CD8-positive, alpha-beta memory T cell (primary cell): ENCODE results near the gene KRT8. TPM values are rescaled to one million over a fixed set of nuclear protein-coding genes. Genes with fewer than 3 reads are reported as not detected.
A peak's percentile ranks its signal among the peaks of the same experiment; 100 is the strongest.
"Not testable (repeated sequence)": the region's sequence is repeated elsewhere in the genome, so short reads cannot be mapped to it uniquely, and the experiment has no call there.

Experiments
- CTCF ChIA-PET: fragments of 350-600 bp; sonication (Branson Sonifier 250); formaldehyde crosslinking; loops from one replicate; lab custom pipeline; 2021; ENCODE audit warnings: antibody characterized with exemption; lab: Charles Lee
- POLR2A ChIA-PET: fragments of 350-600 bp; sonication (Branson Sonifier 250); formaldehyde crosslinking; loops from one replicate; lab custom pipeline; 2021; ENCODE audit warnings: antibody characterized with exemption; lab: Charles Lee
- DNase-seq, 5 donors: peaks; one replicate each; pipeline versions ENCODE4 v3.0.0 to v3.0.0-alpha.2; 2020 to 2022; ENCODE audit warnings: mixed read lengths in 1 of 5
- H3K27ac ChIP-seq: one replicate; pipeline ENCODE4 v1.7.0; 2013; ENCODE audit warnings: low read depth, mild to moderate bottlenecking, low read length, moderate library complexity
- H3K27me3 ChIP-seq: 2 replicates; pipeline ENCODE4 v1.7.0; 2013; ENCODE audit warnings: low read length, mild to moderate bottlenecking; ENCODE audit not compliant: insufficient read depth, poor library complexity, severe bottlenecking
- H3K36me3 ChIP-seq: 2 replicates; pipeline ENCODE4 v1.7.0; 2013; ENCODE audit warnings: mild to moderate bottlenecking, low read length, moderate library complexity; ENCODE audit not compliant: insufficient read depth
- H3K4me1 ChIP-seq: 2 replicates; pipeline ENCODE4 v1.7.0; 2013; ENCODE audit warnings: mild to moderate bottlenecking, low read length, moderate library complexity; ENCODE audit not compliant: insufficient read depth
- H3K4me3 ChIP-seq: 2 replicates; pipeline ENCODE4 v1.7.0; 2013; ENCODE audit warnings: mild to moderate bottlenecking, low read length
- H3K9me3 ChIP-seq: 2 replicates; pipeline ENCODE4 v1.7.0; 2013; ENCODE audit warnings: mild to moderate bottlenecking, low read length
- H3K27ac Mint-ChIP-seq, 8 donors: one replicate each; pipeline ENCODE4 v1.8.0; 2020 to 2021; ENCODE audit warnings: mixed read lengths in 8 of 8, mild to moderate bottlenecking in 6 of 8, inconsistent platforms in 3 of 8, moderate library complexity in 3 of 8
- H3K27me3 Mint-ChIP-seq, 2 donors: one replicate each; pipeline ENCODE4 v1.8.0; 2020 to 2021; ENCODE audit warnings: mixed read lengths in 2 of 2, mild to moderate bottlenecking in 1 of 2, moderate library complexity in 1 of 2
- H3K36me3 Mint-ChIP-seq, 3 donors: one replicate each; pipeline ENCODE4 v1.8.0; 2020 to 2021; ENCODE audit warnings: mixed read lengths in 3 of 3, inconsistent platforms in 1 of 3, mild to moderate bottlenecking in 1 of 3
- H3K4me1 Mint-ChIP-seq, 3 donors: one replicate each; pipeline ENCODE4 v1.8.0; 2020 to 2021; ENCODE audit warnings: mixed read lengths in 3 of 3, inconsistent platforms in 1 of 3, mild to moderate bottlenecking in 1 of 3
- H3K4me3 Mint-ChIP-seq, 7 donors: one replicate each; pipeline ENCODE4 v1.8.0; 2020 to 2021; ENCODE audit warnings: mixed read lengths in 7 of 7, mild to moderate bottlenecking in 6 of 7, moderate library complexity in 4 of 7, inconsistent platforms in 2 of 7
- H3K9me3 Mint-ChIP-seq, 5 donors: one replicate each; pipeline ENCODE4 v1.8.0; 2020 to 2022; ENCODE audit warnings: mixed read lengths in 5 of 5, mild to moderate bottlenecking in 3 of 5, moderate library complexity in 2 of 5, inconsistent platforms in 1 of 5
- polyA plus RNA-seq: library from polyadenylated mRNA; unstranded; fragments of 300-500 nt; fragmentation: Illumina TruSeq; gene quantifications from one replicate; pipeline ENCODE4 v1.2.3, GENCODE V29; 2021
- total RNA-seq, 2 experiments: library from RNA; stranded (reverse); gene quantifications; one replicate each; pipeline ENCODE4 v1.2.3, GENCODE V29; 2021

Gene KRT8
- total RNA-seq (under 1 TPM in 1 of 2 experiments, not detected in 1; 0.46 TPM), polyA plus RNA-seq (1.0 TPM)

DNA sequence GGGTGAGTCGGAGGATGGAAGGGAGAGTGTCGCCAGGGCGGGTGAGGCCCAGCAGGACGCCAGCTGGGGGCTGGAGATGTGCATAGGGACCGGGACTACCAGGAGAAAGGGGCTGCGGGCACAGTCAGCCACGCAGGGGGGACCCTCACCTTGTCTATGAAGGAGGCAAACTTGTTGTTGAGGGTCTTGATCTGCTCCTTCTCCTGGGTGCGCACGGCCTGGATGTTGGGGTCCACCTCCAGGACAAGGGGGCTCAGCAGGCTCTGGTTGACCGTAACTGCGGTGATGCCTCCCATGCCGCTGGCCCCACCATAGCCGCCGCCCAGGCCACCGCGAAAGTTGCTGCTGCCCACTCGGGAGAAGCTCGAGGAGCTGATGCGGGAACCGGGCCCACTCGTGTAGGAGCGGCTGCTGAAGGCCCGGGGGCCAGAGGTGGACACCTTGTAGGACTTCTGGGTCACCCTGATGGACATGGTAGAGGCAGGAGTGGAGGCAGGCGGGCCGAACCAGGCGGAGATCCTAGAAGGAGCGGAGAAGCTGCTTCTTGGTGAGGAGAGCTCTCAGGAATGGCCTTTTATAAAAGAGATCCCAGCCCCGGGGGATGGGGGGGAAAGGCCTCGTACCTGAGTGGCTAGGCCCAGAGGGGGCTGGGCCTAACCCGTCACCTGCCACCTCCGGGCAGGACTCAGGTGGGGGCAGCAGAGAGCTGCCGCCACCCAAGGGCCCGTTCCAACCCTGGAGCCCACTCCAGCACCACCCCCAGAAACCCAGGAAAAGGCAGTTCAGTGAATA is at the start of gene KRT8:
Gene KRT8, minus strand, starts transcription at position 568 of the 792 bp plus-strand sequence. Its CDS starts 95 bp downstream, at position 473.
- H3K36me3 ChIP-seq, DNase-seq, POLR2A ChIA-PET, H3K9me3 ChIP-seq, H3K9me3 Mint-ChIP-seq, H3K4me3 ChIP-seq, H3K4me1 ChIP-seq, H3K27me3 ChIP-seq, H3K36me3 Mint-ChIP-seq: not testable (repeated sequence)
- Mint-ChIP-seq H3K27ac (peak within 1 kb of the TSS; percentile 38 to 76 (median 67)), H3K4me1 (peaks cover 5 to 10% (median 9%) of the 10 kb centered on the region in 3 donors), H3K27me3 (peaks cover 0 to 12% of the 10 kb centered on the region in 2 donors), H3K4me3 (peak within 1 kb of the TSS; percentile 53 to 89 (median 71))
- CTCF ChIA-PET = interaction anchor here (0.9 to 1.4 kb wide), 2 partner anchors 20 to 36 kb away, joined by 3 to 4 read pairs; no protein-coding TSS in a partner anchor
- peak within 1 kb of the TSS; percentile 81 for H3K27ac ChIP-seq

DNA sequence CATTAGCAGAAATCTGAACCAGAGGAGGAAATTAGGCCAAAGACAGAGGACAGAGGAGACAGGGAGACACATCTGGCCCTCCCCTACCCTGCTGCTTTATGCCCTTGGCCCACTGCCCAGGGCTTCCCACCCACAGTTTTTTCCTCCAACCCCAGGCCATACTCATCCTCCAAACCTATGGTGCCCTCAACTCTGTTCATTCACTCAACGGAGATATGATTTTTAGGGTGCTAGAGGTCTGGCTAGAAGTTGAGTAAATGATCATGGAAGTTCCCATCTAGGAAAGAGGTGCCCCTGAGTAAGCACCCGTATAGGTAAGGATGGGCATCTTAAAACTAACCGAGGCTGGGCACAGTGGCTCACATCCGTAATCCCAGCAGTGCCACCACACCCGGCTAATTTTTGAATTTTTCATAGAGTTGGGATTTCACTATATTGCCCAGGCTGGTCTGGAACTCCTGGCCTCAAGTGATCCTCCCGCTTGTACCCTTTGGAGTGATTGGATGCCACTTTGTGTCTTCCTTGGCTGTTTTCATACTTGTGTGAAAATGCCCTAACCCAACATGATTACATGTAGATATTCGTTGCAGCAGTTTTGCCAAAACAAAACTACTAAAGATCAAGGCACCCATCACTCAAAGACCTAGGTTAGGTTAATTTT is 48.4 kb upstream of the KRT8 start:
- no peak overlapping the region for H3K27ac Mint-ChIP-seq
- ChIA-PET CTCF (no interaction called here), POLR2A (no interaction called here)
- no peaks in the 10 kb centered on the region for H3K9me3 Mint-ChIP-seq
- no peaks in the 10 kb centered on the region for H3K9me3 ChIP-seq
- no peaks in the 10 kb centered on the region for H3K36me3 Mint-ChIP-seq
- no peaks in the 10 kb centered on the region for H3K27me3 ChIP-seq
- peaks cover 1% of the 10 kb centered on the region for H3K4me1 ChIP-seq
- no peak overlapping the region for H3K4me3 Mint-ChIP-seq
- H3K36me3 ChIP-seq = no peaks in the 10 kb centered on the region
- no peak overlapping the region for H3K4me3 ChIP-seq
- H3K27ac ChIP-seq = no peak overlapping the region
- DNase-seq = no peak
- H3K4me1 Mint-ChIP-seq = peaks cover 4 to 7% (median 4%) of the 10 kb centered on the region in 3 donors
- peaks cover 0 to 2% of the 10 kb centered on the region in 2 donors for H3K27me3 Mint-ChIP-seq

DNA sequence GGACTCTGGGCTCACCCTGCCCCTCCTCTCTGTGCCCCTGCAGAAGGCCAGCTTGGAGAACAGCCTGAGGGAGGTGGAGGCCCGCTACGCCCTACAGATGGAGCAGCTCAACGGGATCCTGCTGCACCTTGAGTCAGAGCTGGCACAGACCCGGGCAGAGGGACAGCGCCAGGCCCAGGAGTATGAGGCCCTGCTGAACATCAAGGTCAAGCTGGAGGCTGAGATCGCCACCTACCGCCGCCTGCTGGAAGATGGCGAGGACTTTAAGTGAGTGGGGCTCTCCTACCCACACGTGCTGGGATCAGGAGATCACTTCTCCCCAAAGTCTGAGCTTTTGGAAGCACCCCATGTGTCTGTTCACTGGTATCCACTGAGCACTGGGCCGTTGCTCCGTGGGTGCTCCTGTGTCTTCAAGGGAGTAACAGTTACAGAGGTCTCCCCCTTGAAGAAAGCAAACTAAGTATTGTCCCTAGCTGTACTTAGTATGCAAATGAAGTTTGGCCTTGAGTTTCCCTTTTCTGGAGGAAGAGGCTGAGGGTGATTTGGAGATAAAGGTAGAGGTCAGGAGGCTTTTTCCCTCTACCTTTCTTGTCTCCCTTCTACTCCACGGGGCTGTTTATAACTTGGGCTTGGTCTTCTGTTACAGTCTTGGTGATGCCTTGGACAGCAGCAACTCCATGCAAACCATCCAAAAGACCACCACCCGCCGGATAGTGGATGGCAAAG is 47.4 kb upstream of the KRT8 start:
- no peaks in the 10 kb centered on the region for H3K36me3 ChIP-seq
- Mint-ChIP-seq H3K4me3 (no peak overlapping the region), H3K9me3 (no peaks in the 10 kb centered on the region), H3K27ac (no peak overlapping the region), H3K27me3 (peaks cover 0 to 4% of the 10 kb centered on the region in 2 donors), H3K4me1 (peaks cover 4 to 13% (median 4%) of the 10 kb centered on the region in 3 donors), H3K36me3 (no peaks in the 10 kb centered on the region)
- no peaks in the 10 kb centered on the region for H3K27me3 ChIP-seq
- POLR2A ChIA-PET = no interaction called here
- peaks cover 7% of the 10 kb centered on the region for H3K4me1 ChIP-seq
- DNase-seq = no peak
- CTCF ChIA-PET = interaction anchor here (0.8 to 2.4 kb wide), 4 partner anchors 23 to 67 kb away, joined by 3 to 10 read pairs (median 3); no protein-coding TSS in a partner anchor
- no peak overlapping the region for H3K27ac ChIP-seq
- H3K9me3 ChIP-seq = no peaks in the 10 kb centered on the region
- no peak overlapping the region for H3K4me3 ChIP-seq

DNA sequence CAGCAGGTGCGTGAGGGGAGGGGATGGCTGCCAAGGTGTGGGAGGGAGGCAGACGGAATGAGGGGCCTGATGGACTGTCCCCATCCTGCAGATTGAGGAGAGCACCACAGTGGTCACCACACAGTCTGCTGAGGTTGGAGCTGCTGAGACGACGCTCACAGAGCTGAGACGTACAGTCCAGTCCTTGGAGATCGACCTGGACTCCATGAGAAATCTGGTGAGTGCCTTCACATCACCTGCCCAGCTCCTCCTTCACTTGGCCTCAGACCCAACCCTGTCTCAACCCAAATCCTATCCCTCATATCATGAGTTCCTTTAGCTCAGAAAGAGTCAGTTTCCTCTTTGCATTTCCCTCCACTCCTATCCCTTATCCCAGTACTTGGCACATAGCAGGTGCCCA is 46.8 kb upstream of the KRT8 start:
- H3K4me1 ChIP-seq = peaks cover 7% of the 10 kb centered on the region
- ChIA-PET CTCF (interaction anchor here (0.8 to 2.4 kb wide), 3 partner anchors 22 to 66 kb away, joined by 3 to 10 read pairs (median 3); no protein-coding TSS in a partner anchor), POLR2A (no interaction called here)
- Mint-ChIP-seq H3K36me3 (no peaks in the 10 kb centered on the region), H3K9me3 (no peaks in the 10 kb centered on the region), H3K4me1 (peaks cover 4 to 9% (median 4%) of the 10 kb centered on the region in 3 donors), H3K27ac (no peak overlapping the region), H3K4me3 (no peak overlapping the region), H3K27me3 (peaks cover 4 to 6% of the 10 kb centered on the region in 2 donors)
- no peaks in the 10 kb centered on the region for H3K9me3 ChIP-seq
- no peaks in the 10 kb centered on the region for H3K36me3 ChIP-seq
- no peak for DNase-seq
- H3K27me3 ChIP-seq = no peaks in the 10 kb centered on the region
- peak overlapping the region; percentile 78 for H3K27ac ChIP-seq
- H3K4me3 ChIP-seq = no peak overlapping the region

DNA sequence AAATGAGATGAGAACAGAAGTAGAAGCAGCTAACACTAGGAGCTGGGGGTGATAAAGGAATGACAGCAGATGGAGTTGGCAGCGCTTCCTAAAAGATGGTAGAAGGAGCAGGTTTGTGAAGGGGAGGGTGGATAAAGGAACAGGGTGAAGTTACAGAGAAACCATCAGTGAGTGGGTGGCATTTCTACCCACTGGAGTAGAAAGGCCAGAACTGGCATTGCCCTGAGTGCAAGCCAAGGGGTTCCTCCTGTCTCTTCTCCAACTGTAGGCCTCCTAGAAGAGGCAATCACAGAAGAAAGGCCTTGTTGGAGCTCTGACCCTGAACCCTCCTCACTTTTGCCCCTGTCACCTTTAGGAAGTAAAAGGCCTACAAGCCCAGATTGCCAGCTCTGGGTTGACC is 46.2 kb upstream of the KRT8 start:
- H3K27ac Mint-ChIP-seq = peak overlapping the region in 1 of 8 donors; percentile 65

DNA sequence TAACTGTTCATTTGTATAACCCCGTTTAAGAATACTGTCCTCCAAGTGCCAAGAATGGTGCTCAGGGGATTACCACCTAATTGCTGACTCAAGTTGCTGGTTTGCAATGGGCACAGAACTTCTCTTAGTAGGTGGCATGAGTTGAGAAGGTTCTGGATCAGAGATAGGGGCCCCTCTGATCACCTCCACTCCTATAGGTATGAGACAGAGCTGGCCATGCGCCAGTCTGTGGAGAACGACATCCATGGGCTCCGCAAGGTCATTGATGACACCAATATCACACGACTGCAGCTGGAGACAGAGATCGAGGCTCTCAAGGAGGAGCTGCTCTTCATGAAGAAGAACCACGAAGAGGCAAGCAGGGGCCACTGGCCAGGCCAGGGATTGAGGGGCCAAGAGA is 45.7 kb upstream of the KRT8 start:
- H3K4me3 Mint-ChIP-seq = peak overlapping the region in 3 of 7 donors; percentile 52 to 88 (median 62)
- ChIA-PET CTCF (interaction anchor here (2.4 to 3.4 kb wide), 2 partner anchors 30 to 66 kb away, joined by 10 to 12 read pairs; no protein-coding TSS in a partner anchor), POLR2A (no interaction called here)
- Histone ChIP-seq H3K27ac (peak overlapping the region; percentile 78), H3K27me3 (no peaks in the 10 kb centered on the region), H3K4me3 (no peak overlapping the region), H3K4me1 (peaks cover 7% of the 10 kb centered on the region), H3K36me3 (no peaks in the 10 kb centered on the region), H3K9me3 (no peaks in the 10 kb centered on the region)
- peaks cover 6 to 8% of the 10 kb centered on the region in 2 donors for H3K27me3 Mint-ChIP-seq
- no peaks in the 10 kb centered on the region for H3K36me3 Mint-ChIP-seq
- DNase-seq = no peak
- H3K9me3 Mint-ChIP-seq = no peaks in the 10 kb centered on the region
- H3K27ac Mint-ChIP-seq = peak overlapping the region in 2 of 8 donors; percentile 10 to 39
- H3K4me1 Mint-ChIP-seq = peaks cover 4 to 9% (median 4%) of the 10 kb centered on the region in 3 donors

More for the DNA sequence above, 46.2 kb upstream of the KRT8 start:
- Mint-ChIP-seq H3K9me3 (no peaks in the 10 kb centered on the region), H3K4me1 (peaks cover 4 to 9% (median 4%) of the 10 kb centered on the region in 3 donors), H3K27me3 (peaks cover 6% of the 10 kb centered on the region in 2 donors), H3K36me3 (no peaks in the 10 kb centered on the region), H3K4me3 (no peak overlapping the region)
- Histone ChIP-seq H3K4me1 (peaks cover 7% of the 10 kb centered on the region), H3K27me3 (no peaks in the 10 kb centered on the region), H3K27ac (peak overlapping the region; percentile 78), H3K4me3 (no peak overlapping the region), H3K36me3 (no peaks in the 10 kb centered on the region), H3K9me3 (no peaks in the 10 kb centered on the region)
- ChIA-PET POLR2A (no interaction called here), CTCF (interaction anchor here (0.8 to 3.4 kb wide), 4 partner anchors 22 to 66 kb away, joined by 3 to 12 read pairs (median 6); no protein-coding TSS in a partner anchor)
- no peak for DNase-seq

DNA sequence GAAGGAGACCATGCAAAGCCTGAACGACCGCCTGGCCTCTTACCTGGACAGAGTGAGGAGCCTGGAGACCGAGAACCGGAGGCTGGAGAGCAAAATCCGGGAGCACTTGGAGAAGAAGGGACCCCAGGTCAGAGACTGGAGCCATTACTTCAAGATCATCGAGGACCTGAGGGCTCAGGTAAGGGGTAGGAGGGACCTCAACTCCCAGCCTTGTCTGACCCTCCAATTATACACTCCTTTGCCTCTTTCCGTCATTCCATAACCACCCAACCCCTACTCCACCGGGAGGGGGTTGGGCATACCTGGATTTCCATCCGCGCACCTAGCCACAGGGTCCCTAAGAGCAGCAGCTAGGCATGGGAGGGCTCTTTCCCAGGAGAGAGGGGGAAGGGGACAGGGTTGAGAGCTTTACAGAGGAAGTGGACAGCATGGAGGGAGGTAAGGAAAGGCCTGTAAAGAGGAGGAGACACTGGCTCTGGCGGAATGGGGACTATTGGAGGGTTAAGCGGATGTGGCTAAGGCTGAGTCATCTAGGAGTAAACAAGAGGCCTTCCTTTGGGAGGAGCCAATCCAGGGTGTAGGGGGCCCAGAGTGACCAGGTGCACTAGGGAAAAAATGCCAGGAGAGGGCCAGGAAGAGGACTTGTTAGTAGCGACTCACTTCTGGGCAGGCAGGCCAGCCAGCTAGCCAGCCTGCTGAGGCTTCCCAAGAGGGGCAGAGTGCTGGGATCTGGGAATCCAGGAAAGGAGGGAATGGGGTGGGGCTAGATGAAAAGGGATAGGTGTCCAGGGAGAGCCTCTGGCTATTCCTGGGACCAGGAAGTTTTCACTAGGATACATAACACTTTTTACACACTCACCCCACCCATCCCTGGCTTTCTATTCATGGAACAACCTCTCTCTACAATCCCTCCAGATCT is 44.8 kb upstream of the KRT8 start:
- peak overlapping the region; percentile 46 for H3K4me3 ChIP-seq
- ChIA-PET POLR2A (no interaction called here), CTCF (interaction anchor here (1.4 to 3.4 kb wide), 2 partner anchors 29 to 65 kb away, joined by 3 to 12 read pairs; no protein-coding TSS in a partner anchor)
- peak overlapping the region; percentile 78 for H3K27ac ChIP-seq
- Mint-ChIP-seq H3K9me3 (no peaks in the 10 kb centered on the region), H3K27me3 (peaks cover 10 to 17% of the 10 kb centered on the region in 2 donors), H3K4me1 (peaks cover 4 to 9% (median 4%) of the 10 kb centered on the region in 3 donors), H3K27ac (peak overlapping the region in 4 of 8 donors; percentile 33 to 71 (median 42)), H3K36me3 (no peaks in the 10 kb centered on the region), H3K4me3 (peak overlapping the region; percentile 60 to 88 (median 70))
- H3K36me3 ChIP-seq = no peaks in the 10 kb centered on the region
- H3K4me1 ChIP-seq = peaks cover 7% of the 10 kb centered on the region
- no peaks in the 10 kb centered on the region for H3K27me3 ChIP-seq
- no peak for DNase-seq
- H3K9me3 ChIP-seq = no peaks in the 10 kb centered on the region
